PFSK-1 (cell line): Measurements from ENCODE around the gene SLC6A11.

Source experiments
- FOXP2 ChIP-seq: optimal IDR thresholded peaks from 2 replicates; pipeline ENCODE3; 2011; ENCODE audit warnings: borderline replicate concordance, control low read depth, inconsistent platforms; ENCODE audit not compliant: insufficient read depth; ENCODE audit errors: extremely low read length, extremely low read depth
- POLR2AphosphoS5 ChIP-seq: IDR thresholded peaks from 2 replicates; pipeline ENCODE4 v1.6.1; 2012; ENCODE audit warnings: low read depth, mild to moderate bottlenecking, control low read depth, low read length, moderate library complexity
- REST ChIP-seq, 2 experiments: IDR thresholded peaks; 2 replicates each; pipeline versions ENCODE4 v1.6.1 to v1.8.0; 2011 to 2012; ENCODE audit warnings: low read depth in 2 of 2, low read length in 2 of 2, control low read depth in 1 of 2, inconsistent platforms in 1 of 2, mild to moderate bottlenecking in 1 of 2, moderate library complexity in 1 of 2; ENCODE audit not compliant: insufficient read depth in 1 of 2
- SIN3A ChIP-seq: IDR thresholded peaks from 2 replicates; pipeline ENCODE4 v1.6.1; 2012; ENCODE audit warnings: mild to moderate bottlenecking, low read length, moderate library complexity, borderline replicate concordance; ENCODE audit not compliant: insufficient read depth
- TAF1 ChIP-seq: IDR thresholded peaks from 2 replicates; pipeline ENCODE4 v1.6.1; 2012; ENCODE audit warnings: low read length, control low read depth, borderline replicate concordance; ENCODE audit not compliant: insufficient read depth

GRCh38 chr3:10808130-10808735, 7.8 kb upstream of the SLC6A11 start:
- TF ChIP-seq REST (IDR thresholded peaks at IDR 0.05; ENCODE audit: insufficient read depth in 1 of 2, low read depth in 2 of 2, low read length in 2 of 2) (no peak), POLR2AphosphoS5 (no peak), SIN3A (no peak), TAF1 (no peak), FOXP2 (no peak)
